ENCODE data around the gene SPRN. TPM values are rescaled to one million over a fixed set of nuclear protein-coding genes. Genes with fewer than 3 reads are reported as not detected.
A peak's percentile ranks its signal among the peaks of the same experiment; 100 is the strongest.

SPRN gene
- total RNA-seq, 1 donor from 2014 or later, result not detected

DNA sequence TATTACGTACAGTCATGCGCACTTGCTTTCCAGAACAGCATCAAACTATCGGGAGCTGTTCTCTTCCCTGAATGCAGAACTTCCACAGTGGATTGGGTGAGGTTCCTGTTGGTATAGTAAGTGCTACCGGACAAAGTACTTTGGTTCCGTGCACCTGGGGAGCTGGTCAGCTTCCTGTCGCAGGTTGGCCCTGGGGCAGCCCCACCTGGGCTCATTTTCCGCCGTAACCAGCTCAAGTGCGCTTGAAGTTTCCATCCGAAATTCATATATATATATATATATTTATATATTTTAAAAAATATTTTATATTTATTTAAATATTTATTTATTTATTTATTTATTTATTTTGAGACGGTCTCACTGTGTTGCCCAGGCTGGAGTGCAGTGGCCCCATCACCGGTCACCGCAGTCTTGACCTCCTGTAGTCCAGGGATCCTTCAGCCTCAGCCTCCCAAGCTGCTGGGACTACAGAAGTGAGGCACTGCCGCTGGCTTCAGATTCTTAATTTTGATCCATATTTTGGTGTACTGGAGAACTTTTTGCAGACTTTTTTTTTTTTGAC, 35.9 kb upstream of the SPRN start:
- Mint-ChIP-seq H3K9me3 (no peaks in the 10 kb centered on the region), H3K4me3 (no peak overlapping the region), H3K4me1 (no peaks in the 10 kb centered on the region), H3K27ac (no peak overlapping the region), H3K27me3 (no peaks in the 10 kb centered on the region), H3K36me3 (ENCODE audit: low read depth) (no peaks in the 10 kb centered on the region)
- intact Hi-C loops (cut with micrococcal nuclease), result no loop called here
- no peak for DNase-seq

DNA sequence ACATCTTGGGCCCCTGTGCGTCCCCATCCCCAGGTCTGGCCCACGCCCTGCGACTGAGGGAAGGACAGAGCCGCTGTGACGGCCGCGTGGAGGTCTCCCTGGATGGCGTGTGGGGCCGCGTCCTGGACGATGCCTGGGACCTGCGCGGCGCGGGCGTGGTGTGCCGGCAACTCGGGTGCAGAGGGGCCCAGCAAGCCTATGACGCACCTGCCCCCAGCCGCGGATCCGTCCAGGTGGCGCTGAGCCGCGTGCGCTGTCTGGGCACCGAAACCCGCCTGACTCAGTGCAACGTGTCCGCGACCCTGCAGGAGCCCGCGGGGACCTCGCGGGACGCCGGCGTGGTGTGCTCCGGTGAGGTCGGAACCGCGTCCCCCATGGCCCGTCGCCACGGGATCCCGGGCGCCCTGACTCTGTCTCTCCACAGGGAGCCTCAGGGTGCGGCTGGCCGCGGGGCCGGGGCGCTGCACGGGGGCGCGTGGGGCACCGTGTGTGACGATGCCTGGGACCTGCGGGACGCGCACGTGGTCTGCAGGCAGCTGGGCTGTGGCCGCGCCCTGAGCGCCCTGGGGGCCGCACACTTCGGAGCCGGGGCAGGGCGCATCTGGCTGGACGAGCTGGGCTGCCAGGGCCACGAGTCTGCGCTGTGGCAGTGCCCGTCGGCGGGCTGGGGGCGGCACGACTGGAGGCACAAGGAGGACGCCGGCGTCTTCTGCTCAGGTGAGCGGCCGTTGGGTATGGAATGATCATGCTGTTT, 35.2 kb upstream of the SPRN start:
- no peaks in the 10 kb centered on the region for H3K9me3 Mint-ChIP-seq
- no peaks in the 10 kb centered on the region for H3K4me1 Mint-ChIP-seq
- no peaks in the 10 kb centered on the region for H3K27me3 Mint-ChIP-seq
- peak; percentile 31 for DNase-seq
- intact Hi-C loops (cut with micrococcal nuclease), result no loop called here
- H3K36me3 Mint-ChIP-seq (ENCODE audit: low read depth), result no peaks in the 10 kb centered on the region
- no peak overlapping the region for H3K27ac Mint-ChIP-seq
- H3K4me3 Mint-ChIP-seq, result no peak overlapping the region

DNA sequence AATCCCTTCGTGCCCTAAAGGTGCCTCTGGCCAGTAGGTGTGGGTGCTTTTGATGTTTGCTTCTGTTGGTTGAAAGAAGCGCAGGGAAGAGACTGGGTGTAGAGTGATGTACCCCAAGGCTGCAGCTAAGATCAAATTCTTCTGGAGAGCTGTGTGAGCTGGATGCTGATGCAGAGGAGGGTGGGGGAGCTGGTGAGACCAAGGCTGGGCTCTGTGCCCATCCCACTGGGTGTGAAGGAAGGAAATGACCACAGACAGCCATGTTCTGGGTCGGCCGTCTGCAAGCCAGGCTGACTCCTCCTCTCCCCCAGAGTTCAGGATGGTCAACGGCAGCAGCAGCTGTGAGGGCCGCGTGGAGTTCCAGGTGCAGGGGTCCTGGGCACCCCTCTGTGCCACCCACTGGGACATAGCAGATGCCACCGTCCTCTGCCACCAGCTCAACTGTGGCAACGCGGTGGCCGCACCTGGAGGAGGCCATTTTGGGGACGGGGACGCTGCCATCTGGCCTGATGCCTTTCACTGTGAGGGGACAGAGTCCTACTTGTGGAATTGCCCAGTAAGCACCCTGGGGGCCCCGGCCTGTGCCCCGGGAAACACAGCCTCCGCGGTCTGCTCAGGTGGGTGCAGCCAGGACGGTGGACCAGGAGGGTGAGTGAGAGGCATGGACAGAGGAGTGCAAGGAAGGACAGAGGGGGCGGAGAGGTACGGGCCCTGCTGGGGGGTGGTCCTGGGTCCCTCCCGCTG, 34.5 kb upstream of the SPRN start:
- Mint-ChIP-seq H3K9me3 (no peaks in the 10 kb centered on the region), H3K36me3 (ENCODE audit: low read depth) (no peaks in the 10 kb centered on the region), H3K4me1 (no peaks in the 10 kb centered on the region), H3K27me3 (no peaks in the 10 kb centered on the region), H3K27ac (no peak overlapping the region), H3K4me3 (no peak overlapping the region)
- DNase-seq, result peak; percentile 39
- intact Hi-C loops (cut with micrococcal nuclease), result no loop called here

DNA sequence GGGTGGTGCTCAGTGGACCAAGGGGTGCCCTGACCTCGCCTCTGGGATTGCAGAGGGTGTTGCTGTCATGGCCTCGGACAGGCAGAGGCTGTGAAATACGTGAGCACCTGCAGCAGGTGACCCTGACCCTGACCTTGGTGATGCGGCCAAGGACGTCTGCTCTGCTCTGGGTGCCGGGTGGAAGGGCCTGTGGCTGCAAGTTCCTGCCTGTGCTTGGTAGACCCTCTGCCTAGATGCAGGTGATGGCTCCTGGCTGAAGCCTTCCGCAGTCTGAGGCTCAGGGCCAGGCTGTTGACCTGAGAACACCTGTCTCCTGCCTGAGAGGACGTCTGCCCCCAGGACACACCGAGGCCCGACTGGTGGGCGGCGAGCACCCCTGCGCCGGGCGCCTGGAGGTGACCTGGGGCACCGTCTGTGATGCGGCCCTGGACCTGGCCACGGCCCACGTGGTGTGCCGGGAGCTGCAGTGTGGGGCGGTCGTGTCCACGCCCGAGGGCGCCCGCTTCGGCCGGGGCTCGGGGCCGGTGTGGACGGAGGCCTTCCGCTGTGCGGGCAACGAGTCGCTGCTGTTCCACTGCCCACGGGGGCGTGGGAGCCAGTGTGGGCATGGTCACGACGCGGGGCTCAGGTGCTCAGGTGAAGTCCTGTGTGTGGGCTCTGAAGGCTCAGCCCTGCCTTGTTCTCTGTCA, 33.7 kb upstream of the SPRN start:
- peak; percentile 43 for DNase-seq
- Mint-ChIP-seq H3K4me1 (no peaks in the 10 kb centered on the region), H3K27ac (no peak overlapping the region), H3K9me3 (no peaks in the 10 kb centered on the region), H3K36me3 (ENCODE audit: low read depth) (no peaks in the 10 kb centered on the region), H3K4me3 (no peak overlapping the region), H3K27me3 (no peaks in the 10 kb centered on the region)
- intact Hi-C loops (cut with micrococcal nuclease), result no loop called here

DNA sequence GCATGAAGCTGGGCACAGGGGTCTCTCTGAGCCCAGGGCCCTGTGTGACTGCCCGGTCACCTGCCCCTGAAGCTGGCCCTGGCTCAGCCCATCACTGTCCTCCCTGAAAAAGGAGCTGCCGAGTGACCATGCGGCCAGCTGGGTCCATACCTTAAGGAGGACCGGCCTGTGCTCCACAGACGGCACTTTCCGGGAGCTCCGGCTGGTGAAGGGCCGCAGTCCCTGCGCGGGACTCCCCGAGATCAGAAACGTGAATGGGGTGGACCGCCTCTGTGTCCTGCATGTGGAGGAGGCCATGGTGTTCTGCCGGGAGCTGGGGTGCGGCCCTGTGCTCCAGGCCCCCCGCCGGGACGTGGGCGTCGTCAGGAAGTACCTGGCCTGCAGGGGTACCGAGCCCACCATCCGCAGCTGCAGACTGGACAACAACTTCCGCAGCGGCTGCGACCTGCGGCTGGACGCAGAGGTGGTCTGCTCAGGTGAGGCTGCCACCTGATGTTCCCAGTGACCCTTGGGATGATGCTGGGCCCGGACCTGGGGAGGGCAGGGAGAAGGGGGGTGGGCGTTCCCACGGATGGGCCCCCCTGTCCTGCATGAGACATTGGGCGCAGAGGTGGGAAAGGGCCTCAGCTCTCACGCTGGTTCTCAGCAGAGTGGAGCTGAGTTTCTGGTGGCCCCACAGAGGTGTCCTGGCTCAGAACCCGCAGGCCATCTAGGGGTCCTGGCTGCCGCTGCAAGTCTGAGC, 32.8 kb upstream of the SPRN start:
- DNase-seq, result peak; percentile 47
- Mint-ChIP-seq H3K36me3 (ENCODE audit: low read depth) (no peaks in the 10 kb centered on the region), H3K27me3 (no peaks in the 10 kb centered on the region), H3K27ac (no peak overlapping the region), H3K4me3 (no peak overlapping the region), H3K9me3 (no peaks in the 10 kb centered on the region), H3K4me1 (no peaks in the 10 kb centered on the region)
- intact Hi-C loops (cut with micrococcal nuclease), result no loop called here

- Mint-ChIP-seq H3K36me3 (ENCODE audit: low read depth) (no peaks in the 10 kb centered on the region), H3K27ac (no peak overlapping the region), H3K9me3 (no peaks in the 10 kb centered on the region), H3K27me3 (no peaks in the 10 kb centered on the region), H3K4me3 (no peak overlapping the region), H3K4me1 (no peaks in the 10 kb centered on the region)
- intact Hi-C loops (cut with micrococcal nuclease), result no loop called here
- DNase-seq, result peak; percentile 47
Observed at GRCh38 chr10:133456041-133456951, 31.9 kb upstream of the SPRN start.

- H3K9me3 Mint-ChIP-seq, result no peaks in the 10 kb centered on the region
- H3K4me3 Mint-ChIP-seq, result no peak overlapping the region
- intact Hi-C loops (cut with micrococcal nuclease), result no loop called here
- no peaks in the 10 kb centered on the region for H3K4me1 Mint-ChIP-seq
- no peak for DNase-seq
- H3K27me3 Mint-ChIP-seq, result no peaks in the 10 kb centered on the region
- no peak overlapping the region for H3K27ac Mint-ChIP-seq
- no peaks in the 10 kb centered on the region for H3K36me3 Mint-ChIP-seq (ENCODE audit: low read depth)
Observed at GRCh38 chr10:133455611-133456031, 31.2 kb upstream of the SPRN start.

DNA sequence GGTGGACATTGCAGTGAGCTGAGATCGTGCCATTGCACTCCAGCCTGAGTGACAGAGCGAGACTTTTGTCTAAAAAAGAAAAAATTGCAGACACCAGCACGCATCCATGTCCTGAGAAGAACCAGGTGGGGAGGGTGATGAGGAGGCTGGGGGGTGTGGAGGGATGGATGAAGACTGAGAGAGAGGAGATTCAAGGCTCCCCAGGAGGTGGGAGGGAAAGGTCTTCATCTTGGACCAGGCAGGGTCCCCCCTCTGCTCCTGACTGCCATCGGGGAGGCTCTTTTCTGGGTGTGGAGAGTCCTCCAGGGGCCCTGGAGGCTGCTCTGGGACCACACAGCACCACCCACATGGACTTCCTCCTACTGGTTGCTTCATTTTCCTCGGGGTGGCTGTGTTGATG, 30.8 kb upstream of the SPRN start:
- H3K27ac Mint-ChIP-seq, result no peak overlapping the region
- no peak for DNase-seq
- no peak overlapping the region for H3K4me3 Mint-ChIP-seq
- no peaks in the 10 kb centered on the region for H3K36me3 Mint-ChIP-seq (ENCODE audit: low read depth)
- no peaks in the 10 kb centered on the region for H3K4me1 Mint-ChIP-seq
- intact Hi-C loops (cut with micrococcal nuclease), result no loop called here
- H3K9me3 Mint-ChIP-seq, result no peaks in the 10 kb centered on the region
- H3K27me3 Mint-ChIP-seq, result no peaks in the 10 kb centered on the region

GRCh38 chr10:133454204-133454893, 29.9 kb upstream of the SPRN start:
- Mint-ChIP-seq H3K4me3 (no peak overlapping the region), H3K27ac (no peak overlapping the region), H3K27me3 (no peaks in the 10 kb centered on the region), H3K36me3 (ENCODE audit: low read depth) (no peaks in the 10 kb centered on the region), H3K4me1 (no peaks in the 10 kb centered on the region), H3K9me3 (peaks cover 3% of the 10 kb centered on the region)
- no peak for DNase-seq
- intact Hi-C loops (cut with micrococcal nuclease), result no loop called here

- Mint-ChIP-seq H3K36me3 (ENCODE audit: low read depth) (no peaks in the 10 kb centered on the region), H3K27me3 (no peaks in the 10 kb centered on the region), H3K4me1 (no peaks in the 10 kb centered on the region), H3K27ac (no peak within 1 kb of the TSS), H3K9me3 (peaks cover 9% of the 10 kb centered on the region), H3K4me3 (no peak within 1 kb of the TSS)
- DNase-seq, result no peak
- intact Hi-C loops (cut with micrococcal nuclease), result no loop called here
Observed at GRCh38 chr10:133453516-133454203, 29.2 kb upstream of the SPRN start, which contains the start of gene SCART1. SCART1 (plus strand) TSS chr10:133453945; CDS start chr10:133453998, 53 bp downstream.

DNA sequence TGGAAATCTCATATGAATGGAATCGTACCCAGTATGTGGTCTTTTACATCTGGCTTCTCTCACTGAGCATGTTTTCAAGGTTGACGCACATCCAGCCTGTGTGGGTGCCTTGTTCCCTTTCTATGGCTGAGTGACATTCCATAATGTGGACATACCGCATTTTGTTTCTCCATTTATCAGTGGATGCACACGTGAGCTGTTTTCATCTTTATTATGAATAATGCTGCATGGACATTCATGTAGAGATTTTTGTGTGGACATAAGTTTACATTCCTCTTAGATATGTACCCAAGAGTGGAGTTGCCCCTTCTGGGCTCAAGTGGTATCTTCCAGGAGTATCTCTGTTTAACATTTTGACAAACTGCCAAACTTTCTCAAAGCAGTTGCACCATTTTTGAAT, 28.0 kb upstream of the SPRN start:
- Mint-ChIP-seq H3K27me3 (no peaks in the 10 kb centered on the region), H3K27ac (no peak overlapping the region), H3K36me3 (ENCODE audit: low read depth) (peaks cover 3% of the 10 kb centered on the region), H3K4me1 (no peaks in the 10 kb centered on the region), H3K4me3 (no peak overlapping the region), H3K9me3 (peaks cover 19% of the 10 kb centered on the region)
- DNase-seq, result no peak
- intact Hi-C loops (cut with micrococcal nuclease), result no loop called here

GRCh38 chr10:133451346-133451745, 26.9 kb upstream of the SPRN start:
- Mint-ChIP-seq H3K9me3 (peaks cover 26% of the 10 kb centered on the region), H3K27ac (no peak overlapping the region), H3K4me3 (no peak overlapping the region), H3K4me1 (no peaks in the 10 kb centered on the region), H3K27me3 (no peaks in the 10 kb centered on the region), H3K36me3 (ENCODE audit: low read depth) (peaks cover 4% of the 10 kb centered on the region)
- DNase-seq, result no peak
- intact Hi-C loops (cut with micrococcal nuclease), result no loop called here

All from activated CD4-positive, alpha-beta T cell treated with anti-CD3 and anti-CD28 coated beads, Interleukin-2, amount 10 ng/mL, durations not matched to agents 24 days and 14 days (primary cell).